ENCODE results near the gene HYDIN.

Gene HYDIN

DNA sequence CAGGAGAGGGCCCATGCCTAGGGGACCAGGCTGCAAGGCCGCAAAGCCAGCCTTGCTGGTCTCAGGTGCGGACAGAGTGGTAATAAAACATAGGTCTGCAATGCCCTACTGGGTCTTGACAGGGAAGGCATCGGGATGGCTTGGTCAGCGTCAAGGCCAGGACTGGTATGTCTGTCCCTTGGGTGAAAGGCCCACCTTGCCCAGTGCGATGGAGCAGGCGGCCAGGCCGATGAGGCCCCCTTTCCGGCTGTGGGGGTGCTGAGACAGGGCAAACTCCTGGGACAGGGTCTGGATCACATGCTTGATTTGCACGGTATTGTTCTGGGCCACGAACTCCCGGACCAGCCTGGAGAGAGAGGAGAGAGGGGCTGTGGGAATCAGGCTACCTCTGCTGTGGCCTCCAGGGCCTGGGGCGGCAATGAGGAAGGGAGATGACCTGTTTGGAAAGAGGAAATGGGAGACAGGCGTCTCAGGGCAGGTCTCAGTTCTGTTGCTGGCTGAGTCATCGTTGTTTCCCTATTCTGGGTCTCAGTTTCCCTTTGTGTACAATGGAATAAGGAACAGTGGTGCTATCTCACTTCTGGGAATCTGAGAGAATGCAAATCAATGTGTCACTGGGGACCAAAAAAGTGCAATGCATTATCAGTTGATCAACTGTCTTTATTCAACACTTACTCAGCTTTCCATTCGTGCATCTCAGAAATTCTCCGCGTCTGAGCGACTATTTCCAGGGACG is 444.3 kb downstream of the HYDIN start:
- no peak for DNase-seq (ENCODE audit: low spot score)

DNA sequence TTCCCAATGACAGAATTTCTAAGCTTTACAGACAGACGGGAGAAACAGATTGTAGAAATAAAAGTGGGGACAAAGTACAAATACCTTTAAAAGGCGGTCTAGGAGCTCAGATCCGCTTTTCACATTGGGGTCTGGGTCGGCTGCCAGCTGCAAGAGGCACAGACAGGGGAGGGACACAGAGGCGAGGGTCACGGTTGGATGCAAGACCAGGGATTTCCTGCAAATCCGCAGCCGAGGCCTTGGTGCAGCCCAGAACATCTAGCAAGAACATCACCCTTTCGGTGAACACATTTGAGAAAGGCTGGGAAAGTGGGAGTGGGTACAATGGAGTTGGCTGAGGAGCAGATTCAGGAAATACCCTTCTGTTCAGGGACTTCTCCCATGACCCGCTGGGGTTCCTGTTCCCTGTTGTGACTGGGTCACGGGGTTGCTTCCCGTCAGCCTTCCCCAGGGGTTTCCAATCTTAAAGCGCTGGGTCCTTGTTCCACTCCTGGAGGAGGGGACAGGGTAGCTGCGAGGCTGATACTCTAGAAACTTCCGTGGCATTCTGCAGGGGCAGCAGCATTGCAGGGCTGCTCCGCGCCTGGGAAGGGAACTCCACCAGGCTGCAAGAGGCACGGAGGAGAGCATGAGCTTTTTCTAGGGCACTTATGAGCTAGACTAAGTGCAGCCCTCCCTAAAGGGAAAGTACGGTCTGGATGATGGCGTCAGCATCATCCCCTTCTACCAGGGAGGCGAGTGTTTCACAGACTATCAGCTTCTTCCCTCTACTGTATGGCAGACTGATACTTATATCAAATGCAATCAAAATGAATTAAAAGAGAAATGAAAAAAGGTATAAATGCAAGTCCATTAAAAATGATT is 445.6 kb downstream of the HYDIN start:
- DNase-seq (ENCODE audit: low spot score): no peak

GRCh38 chr16:70782237-70782636 is 448.3 kb downstream of the HYDIN start:
- no peak for DNase-seq (ENCODE audit: low spot score)

GRCh38 chr16:70781800-70782199 is 448.7 kb downstream of the HYDIN start:
- no peak for DNase-seq (ENCODE audit: low spot score)

- DNase-seq (ENCODE audit: low spot score): no peak
These were observed 450.0 kb downstream of the HYDIN start for GRCh38 chr16:70780546-70780945.

- no peak for DNase-seq (ENCODE audit: low spot score)
These were observed 451.2 kb downstream of the HYDIN start for GRCh38 chr16:70779361-70779760.

DNA sequence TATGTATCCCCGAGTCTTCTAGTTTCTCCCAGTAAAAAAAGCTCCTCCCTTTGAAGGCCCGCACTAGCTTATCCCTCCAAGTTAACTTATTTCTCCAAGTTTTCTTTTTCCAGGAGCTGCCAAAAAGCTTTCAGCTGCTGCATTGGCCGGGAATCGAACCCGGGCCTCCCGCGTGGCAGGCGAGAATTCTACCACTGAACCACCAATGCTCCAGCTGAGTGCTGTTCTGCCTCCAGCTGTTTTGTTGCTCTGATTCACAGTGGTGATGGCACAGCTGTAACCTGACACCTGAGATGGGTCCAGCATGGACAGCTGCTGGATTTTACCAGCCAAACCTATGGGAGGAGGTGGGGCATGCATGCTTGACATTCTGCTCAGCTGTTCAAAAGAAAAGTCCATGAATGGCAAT is 451.6 kb downstream of the HYDIN start:
- no peak for DNase-seq (ENCODE audit: low spot score)

DNA sequence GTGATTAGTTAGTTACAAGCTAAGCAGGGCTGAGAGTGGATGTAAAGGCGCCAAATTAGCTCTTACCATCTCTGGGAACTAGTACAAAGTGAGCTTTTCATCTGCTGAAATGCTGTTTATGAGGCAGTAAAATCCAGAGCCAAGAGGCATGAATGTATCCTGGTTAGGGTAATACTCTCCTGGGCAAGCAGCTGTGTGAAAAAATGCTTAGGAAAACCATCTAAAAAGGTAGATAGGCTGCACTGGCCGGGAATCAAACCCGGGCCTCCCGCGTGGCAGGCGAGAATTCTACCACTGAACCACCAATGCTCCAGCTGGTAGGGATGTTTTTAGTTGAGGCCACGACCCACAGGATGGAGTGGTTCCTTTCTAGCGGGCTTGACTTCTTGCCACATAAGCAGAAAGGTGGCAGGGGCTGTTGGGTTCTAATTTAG is 452.5 kb downstream of the HYDIN start:
- DNase-seq (ENCODE audit: low spot score): no peak

GRCh38 chr16:70777496-70777895 is 453.0 kb downstream of the HYDIN start:
- no peak for DNase-seq (ENCODE audit: low spot score)

DNA sequence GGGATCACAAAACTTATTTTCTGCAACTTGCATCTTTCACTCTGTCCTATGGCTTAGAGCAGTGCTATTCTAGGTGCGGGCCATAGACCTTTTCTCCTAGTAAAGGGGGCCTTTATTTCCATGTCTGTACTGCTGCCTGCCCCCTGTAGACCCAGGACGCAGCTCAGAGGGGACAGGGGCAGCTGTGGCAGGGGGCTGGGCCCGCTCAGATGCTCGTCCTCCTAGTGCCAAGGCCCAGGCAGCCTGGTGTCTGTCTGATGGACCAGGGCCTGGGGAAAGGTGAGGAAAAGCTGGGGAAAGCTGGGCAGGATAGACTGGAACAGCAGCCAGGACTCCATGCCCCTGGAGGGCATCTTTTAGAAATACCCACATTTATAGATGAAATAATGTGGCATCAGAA is 455.1 kb downstream of the HYDIN start:
- DNase-seq (ENCODE audit: low spot score): no peak

DNA sequence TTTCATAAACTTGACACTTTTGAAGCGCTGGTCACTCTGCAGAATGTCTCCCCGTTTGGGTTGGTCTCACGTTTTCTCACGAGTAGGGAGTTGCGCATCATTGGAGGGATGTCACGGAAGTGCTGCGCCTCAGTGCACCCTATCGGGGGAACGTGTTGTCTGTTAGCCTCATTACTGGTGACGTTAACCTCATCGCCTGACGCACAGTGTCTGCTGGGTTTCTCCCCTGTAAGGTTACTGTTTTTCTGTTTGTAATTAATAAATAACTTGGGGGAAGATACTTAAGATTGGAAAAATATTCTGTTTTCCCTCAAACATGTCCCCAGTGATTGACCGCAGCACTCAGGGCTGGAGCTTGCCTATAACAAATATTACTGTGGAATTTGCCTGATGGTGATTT is 456.3 kb downstream of the HYDIN start:
- DNase-seq (ENCODE audit: low spot score): no peak

DNA sequence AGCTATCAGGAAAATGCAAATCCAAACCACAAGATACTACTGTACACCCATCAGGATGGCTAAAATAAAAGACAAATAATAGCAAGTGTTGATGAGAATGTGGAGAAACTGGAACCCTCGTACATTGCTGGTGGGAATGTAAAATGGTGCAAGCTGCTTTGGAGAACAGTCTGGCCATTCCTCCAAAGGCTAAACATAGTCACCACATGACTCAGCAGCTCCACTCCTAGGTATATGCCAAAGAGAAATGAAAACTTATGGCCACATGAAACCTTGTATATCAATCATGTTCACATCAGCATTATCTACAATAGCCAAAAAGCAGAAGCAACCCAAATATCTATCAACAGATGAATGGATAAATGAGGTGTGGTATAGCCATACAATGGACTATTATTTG is 458.0 kb downstream of the HYDIN start:
- DNase-seq (ENCODE audit: low spot score): no peak

- peak; percentile 79 for DNase-seq (ENCODE audit: low spot score)
These were observed 459.6 kb downstream of the HYDIN start for GRCh38 chr16:70770626-70771552.

- no peak for DNase-seq (ENCODE audit: low spot score)
These were observed 460.3 kb downstream of the HYDIN start for GRCh38 chr16:70770291-70770625.

DNA sequence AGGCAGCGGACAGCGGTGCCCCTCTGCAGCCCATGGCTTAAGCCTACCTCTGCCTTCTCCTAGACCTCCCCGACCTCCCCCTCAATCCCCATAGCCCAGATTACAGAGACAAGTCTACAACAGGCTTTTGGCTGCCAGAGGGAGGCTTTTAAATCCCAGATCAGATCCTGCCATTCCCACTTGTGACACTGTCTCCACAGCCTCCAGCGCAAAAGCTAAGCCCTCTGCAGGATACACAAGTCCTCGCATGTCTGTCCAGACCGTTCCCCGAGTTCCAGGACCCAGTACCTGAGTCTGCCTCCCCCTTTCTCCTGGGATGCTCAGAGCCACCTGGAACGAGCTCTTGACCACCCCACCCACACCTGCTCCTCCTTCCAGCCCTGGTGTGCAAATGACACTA is 460.8 kb downstream of the HYDIN start:
- no peak for DNase-seq (ENCODE audit: low spot score)

- DNase-seq (ENCODE audit: low spot score): no peak
These were observed 461.4 kb downstream of the HYDIN start for GRCh38 chr16:70769131-70769530.

DNA sequence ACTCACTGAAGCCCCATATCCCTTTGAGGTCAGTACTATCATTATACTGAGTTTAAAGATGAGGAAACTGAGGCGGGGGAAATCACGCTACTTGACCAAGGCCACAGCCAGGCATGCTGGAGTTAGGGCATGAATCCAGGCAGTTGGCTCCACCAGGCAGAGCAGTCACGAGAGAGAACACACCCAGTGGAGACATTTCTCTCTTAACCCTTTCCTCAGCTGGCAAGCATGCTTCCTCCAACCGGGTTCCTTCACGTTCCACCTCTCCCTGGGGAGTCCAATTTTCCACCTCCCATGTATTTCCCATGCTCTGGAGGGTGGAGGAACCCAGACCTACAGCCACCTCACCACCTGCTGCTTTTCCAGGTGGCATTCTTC is 462.3 kb downstream of the HYDIN start:
- DNase-seq (ENCODE audit: low spot score): no peak

DNA sequence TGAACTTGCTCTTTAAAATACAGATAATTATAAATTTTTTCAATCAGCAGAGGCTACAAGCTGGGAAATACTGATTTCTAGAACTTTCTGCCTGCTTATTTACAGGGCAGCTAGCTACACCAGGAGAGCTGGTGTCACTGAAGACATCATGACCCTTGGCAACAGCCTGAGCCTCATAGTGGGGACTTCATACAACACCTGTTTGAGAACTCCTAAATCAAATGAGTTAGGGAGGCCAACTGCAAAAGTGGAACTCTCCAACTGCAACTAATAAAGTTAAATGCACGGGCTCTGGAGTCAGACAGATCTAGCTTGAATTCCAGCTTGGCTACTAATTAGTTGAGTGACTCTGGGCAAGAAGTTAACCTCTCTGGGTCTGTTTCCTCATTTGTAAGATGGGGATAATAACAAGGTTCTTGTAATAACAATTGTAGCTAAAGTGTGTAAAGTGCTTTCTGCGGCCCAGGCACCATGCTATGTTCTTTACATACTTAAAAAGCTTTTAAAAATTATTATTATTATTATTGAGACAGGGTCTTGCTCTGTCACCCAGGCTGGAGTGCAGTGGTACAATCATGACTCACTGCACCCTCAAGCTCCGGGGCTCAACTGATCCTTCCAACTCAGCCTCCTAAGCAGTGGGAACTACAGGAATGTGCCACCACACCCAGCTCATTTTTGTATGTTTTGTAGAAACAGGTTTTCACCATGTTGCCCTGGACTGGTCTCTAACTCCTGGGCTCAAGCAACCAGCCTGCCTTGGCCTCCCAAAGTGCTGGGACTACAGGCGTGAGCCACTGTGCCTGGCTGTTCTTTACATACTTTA is 462.9 kb downstream of the HYDIN start:
- no peak for DNase-seq (ENCODE audit: low spot score)

DNA sequence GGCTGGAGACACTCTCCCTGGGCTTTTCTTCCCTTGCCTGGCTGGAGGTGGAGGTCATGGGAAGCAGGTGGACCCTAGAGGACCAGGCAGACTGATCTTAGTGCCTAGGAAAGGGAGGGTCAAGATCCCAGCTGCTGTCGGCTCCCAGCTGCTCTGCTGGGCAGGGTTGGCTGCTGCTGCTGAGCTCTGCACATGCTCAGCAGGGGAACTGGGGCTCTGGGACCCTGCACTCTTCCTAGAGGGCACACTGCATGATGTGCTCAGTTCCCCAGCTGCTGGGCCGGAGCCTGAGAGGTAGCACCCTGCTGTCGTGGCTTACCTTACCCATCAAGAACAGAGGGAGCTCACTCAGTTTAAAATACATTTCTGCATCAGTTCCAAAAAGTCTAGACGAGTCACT is 463.9 kb downstream of the HYDIN start:
- DNase-seq (ENCODE audit: low spot score): no peak

GRCh38 chr16:70766176-70766575 is 464.3 kb downstream of the HYDIN start:
- DNase-seq (ENCODE audit: low spot score): no peak

DNA sequence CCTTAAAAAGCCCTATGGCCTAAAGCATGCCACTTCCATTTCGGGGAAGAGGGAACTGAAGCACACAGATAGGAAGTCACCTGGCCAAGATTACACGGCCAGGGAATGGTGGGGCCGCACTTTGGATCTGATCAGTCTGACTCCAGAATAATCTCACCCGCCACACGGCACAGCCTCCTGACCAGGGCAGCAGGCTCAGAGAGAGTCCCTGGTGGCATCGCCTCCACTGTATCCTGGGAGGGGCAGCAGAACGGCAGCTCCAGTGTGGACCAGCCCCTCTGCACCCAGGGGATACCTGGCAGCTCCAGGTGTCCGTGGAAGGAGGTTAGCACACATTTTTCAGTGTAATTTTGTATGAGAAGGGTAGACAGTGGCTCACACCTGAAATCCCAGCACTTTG is 465.0 kb downstream of the HYDIN start:
- DNase-seq (ENCODE audit: low spot score): no peak

GRCh38 chr16:70764632-70765031 is 465.9 kb downstream of the HYDIN start:
- DNase-seq (ENCODE audit: low spot score): no peak
